ENCODE measurements around the gene MPIG6B.
A peak's percentile ranks its signal among the peaks of the same experiment; 100 is the strongest.

MPIG6B gene

GRCh38 chr6:31739639-31740396 lies 16.6 kb downstream of the MPIG6B start, which contains the start of gene MSH5:
MSH5 (plus strand) TSS chr6:31740005; CDS start chr6:31740467, 462 bp downstream.
- peak; percentile 94 for DNase-seq

- no peak for DNase-seq
Measured at GRCh38 chr6:31740397-31741223, 17.4 kb downstream of the MPIG6B start.

- no peak for DNase-seq
Measured at GRCh38 chr6:31741815-31742214, 18.6 kb downstream of the MPIG6B start.

GRCh38 chr6:31742894-31743293 lies 19.7 kb downstream of the MPIG6B start:
- no peak for DNase-seq

GRCh38 chr6:31744422-31744821 lies 21.2 kb downstream of the MPIG6B start:
- DNase-seq: no peak

- no peak for DNase-seq
Measured at GRCh38 chr6:31749301-31750036, 26.3 kb downstream of the MPIG6B start.

- no peak for DNase-seq
Measured at GRCh38 chr6:31750411-31751022, 27.3 kb downstream of the MPIG6B start.

- DNase-seq: no peak
Measured at GRCh38 chr6:31752739-31753319, 29.7 kb downstream of the MPIG6B start.

- DNase-seq: no peak
Measured at GRCh38 chr6:31758281-31758680, 35.1 kb downstream of the MPIG6B start.

- DNase-seq: no peak
Measured at GRCh38 chr6:31760790-31761189, 37.6 kb downstream of the MPIG6B start.

- DNase-seq: no peak
Measured at GRCh38 chr6:31761343-31761742, 38.2 kb downstream of the MPIG6B start.

GRCh38 chr6:31762356-31762755 lies 39.2 kb downstream of the MPIG6B start, which contains the start of gene SAPCD1:
SAPCD1 (plus strand) TSS chr6:31762656; CDS start chr6:31763055, 399 bp downstream.
- DNase-seq: no peak

GRCh38 chr6:31762878-31763618 lies 39.9 kb downstream of the MPIG6B start:
- no peak for DNase-seq

GRCh38 chr6:31763619-31763940 lies 40.4 kb downstream of the MPIG6B start:
- no peak for DNase-seq

- DNase-seq: no peak
Measured at GRCh38 chr6:31764198-31764597, 41.0 kb downstream of the MPIG6B start.

GRCh38 chr6:31765559-31765909 lies 42.4 kb downstream of the MPIG6B start:
- DNase-seq: no peak

- no peak for DNase-seq
Measured at GRCh38 chr6:31765910-31766794, 43.0 kb downstream of the MPIG6B start.

GRCh38 chr6:31767096-31767645 lies 44.0 kb downstream of the MPIG6B start:
- no peak for DNase-seq

GRCh38 chr6:31768363-31769257 lies 45.4 kb downstream of the MPIG6B start:
- no peak for DNase-seq

Measured in NCI-H1105 (cell line).